HG02870 (cell line): ENCODE data around the gene PCDHGA12.
A peak's percentile ranks its signal among the peaks of the same experiment; 100 is the strongest.
"Not testable (repeated sequence)": the region's sequence is repeated elsewhere in the genome, so short reads cannot be mapped to it uniquely, and the experiment has no call there.

Source experiments
- ATAC-seq: cut with Tn5 transposase; IDR thresholded peaks from one replicate; pipeline ENCODE4 v1.9.1; 2021; ENCODE audit warnings: mild to moderate bottlenecking, moderate library complexity; ENCODE audit not compliant: unreplicated experiment

Gene PCDHGA12

GRCh38 chr5:141430332-141431113, at the start of gene PCDHGA12:
Gene PCDHGA12 (plus strand): TSS chr5:141430507. CDS start chr5:141430760, 253 bp downstream.
- ATAC-seq = peak; percentile 83

- ATAC-seq = no peak
Observed at GRCh38 chr5:141382469-141383294, 47.6 kb upstream of the PCDHGA12 start, which contains the start of gene PCDHGA7. Gene PCDHGA7 (plus strand): TSS chr5:141382742. CDS start chr5:141382900, 158 bp downstream.

- ATAC-seq = no peak
Observed at GRCh38 chr5:141383345-141383744, 47.0 kb upstream of the PCDHGA12 start.

GRCh38 chr5:141384471-141385267, 45.6 kb upstream of the PCDHGA12 start:
- no peak for ATAC-seq

- ATAC-seq = not testable (repeated sequence)
Observed at GRCh38 chr5:141387557-141388311, 42.6 kb upstream of the PCDHGA12 start, which contains the start of gene PCDHGB4. Gene PCDHGB4 (plus strand): TSS chr5:141387698. CDS start chr5:141387885, 187 bp downstream.

DNA sequence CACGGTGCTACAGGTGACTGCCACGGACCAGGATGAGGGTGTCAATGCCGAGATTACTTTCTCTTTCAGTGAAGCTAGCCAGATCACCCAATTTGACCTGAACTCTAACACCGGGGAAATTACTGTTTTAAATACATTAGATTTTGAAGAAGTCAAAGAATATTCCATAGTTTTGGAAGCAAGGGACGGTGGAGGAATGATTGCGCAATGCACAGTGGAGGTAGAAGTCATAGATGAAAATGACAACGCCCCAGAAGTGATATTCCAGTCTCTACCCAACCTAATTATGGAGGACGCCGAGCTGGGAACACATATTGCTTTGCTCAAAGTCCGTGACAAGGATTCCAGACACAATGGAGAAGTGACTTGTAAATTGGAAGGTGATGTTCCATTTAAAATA, 41.6 kb upstream of the PCDHGA12 start:
- no peak for ATAC-seq

- ATAC-seq = no peak
Observed at GRCh38 chr5:141389153-141390042, 40.9 kb upstream of the PCDHGA12 start.

DNA sequence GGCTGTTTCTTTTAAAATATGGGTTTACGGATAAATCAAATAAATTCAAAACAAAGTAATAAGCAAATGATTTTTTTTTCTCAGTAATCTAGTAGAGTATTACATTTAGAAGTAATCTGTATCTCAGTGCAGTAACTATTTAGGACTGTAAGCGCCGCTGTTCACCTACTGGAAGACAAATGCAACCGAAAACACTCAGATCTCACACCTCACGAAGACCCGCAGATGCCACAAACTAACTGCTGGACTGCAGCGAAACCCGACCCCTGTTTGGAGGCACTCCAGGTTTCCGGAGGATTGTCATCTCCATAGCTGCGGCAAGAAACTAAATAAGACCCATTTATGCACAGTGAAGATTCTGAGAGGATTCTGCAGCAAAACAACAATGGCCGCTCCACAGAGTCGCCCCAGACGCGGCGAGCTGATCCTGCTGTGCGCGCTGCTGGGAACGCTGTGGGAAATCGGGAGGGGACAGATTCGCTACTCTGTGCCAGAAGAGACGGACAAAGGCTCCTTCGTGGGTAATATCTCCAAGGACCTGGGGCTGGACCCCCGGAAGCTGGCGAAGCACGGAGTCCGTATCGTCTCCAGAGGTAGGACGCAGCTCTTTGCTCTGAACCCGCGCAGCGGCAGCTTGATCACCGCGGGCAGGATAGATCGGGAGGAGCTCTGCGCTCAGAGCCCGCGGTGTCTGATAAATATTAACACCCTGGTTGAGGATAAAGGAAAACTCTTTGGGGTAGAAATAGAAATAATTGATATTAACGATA, 37.7 kb upstream of the PCDHGA12 start, which contains the start of gene PCDHGA8:
Gene PCDHGA8, plus strand, starts transcription at position 205 of the 770 bp plus-strand sequence. Its CDS starts 181 bp downstream, at position 386.
- ATAC-seq = no peak

DNA sequence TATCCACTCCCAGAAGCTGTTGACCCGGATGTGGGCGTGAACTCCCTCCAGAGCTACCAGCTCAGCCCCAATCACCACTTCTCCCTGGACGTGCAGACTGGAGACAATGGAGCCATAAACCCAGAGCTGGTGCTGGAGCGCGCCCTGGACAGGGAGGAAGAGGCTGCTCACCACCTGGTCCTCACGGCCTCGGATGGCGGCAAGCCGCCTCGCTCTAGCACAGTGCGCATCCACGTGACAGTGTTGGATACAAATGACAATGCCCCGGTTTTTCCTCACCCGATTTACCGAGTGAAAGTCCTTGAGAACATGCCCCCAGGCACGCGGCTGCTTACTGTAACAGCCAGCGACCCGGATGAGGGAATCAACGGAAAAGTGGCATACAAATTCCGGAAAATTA, 37.0 kb upstream of the PCDHGA12 start:
- no peak for ATAC-seq

DNA sequence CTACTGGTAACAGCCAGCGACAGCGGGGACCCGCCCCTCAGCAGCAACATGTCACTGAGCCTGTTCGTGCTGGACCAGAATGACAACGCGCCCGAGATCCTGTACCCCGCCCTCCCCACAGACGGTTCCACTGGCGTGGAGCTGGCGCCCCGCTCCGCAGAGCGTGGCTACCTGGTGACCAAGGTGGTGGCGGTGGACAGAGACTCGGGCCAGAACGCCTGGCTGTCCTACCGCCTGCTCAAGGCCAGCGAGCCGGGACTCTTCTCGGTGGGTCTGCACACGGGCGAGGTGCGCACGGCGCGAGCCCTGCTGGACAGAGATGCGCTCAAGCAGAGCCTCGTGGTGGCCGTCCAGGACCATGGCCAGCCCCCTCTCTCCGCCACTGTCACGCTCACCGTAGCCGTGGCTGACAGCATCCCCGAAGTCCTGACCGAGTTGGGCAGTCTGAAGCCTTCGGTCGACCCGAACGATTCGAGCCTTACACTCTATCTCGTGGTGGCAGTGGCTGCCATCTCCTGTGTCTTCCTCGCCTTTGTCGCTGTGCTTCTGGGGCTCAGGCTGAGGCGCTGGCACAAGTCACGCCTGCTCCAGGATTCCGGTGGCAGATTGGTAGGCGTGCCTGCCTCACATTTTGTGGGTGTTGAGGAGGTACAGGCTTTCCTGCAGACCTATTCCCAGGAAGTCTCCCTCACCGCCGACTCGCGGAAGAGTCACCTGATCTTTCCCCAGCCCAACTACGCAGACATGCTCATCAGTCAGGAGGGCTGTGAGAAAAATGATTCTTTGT, 35.7 kb upstream of the PCDHGA12 start:
- ATAC-seq = not testable (repeated sequence)

DNA sequence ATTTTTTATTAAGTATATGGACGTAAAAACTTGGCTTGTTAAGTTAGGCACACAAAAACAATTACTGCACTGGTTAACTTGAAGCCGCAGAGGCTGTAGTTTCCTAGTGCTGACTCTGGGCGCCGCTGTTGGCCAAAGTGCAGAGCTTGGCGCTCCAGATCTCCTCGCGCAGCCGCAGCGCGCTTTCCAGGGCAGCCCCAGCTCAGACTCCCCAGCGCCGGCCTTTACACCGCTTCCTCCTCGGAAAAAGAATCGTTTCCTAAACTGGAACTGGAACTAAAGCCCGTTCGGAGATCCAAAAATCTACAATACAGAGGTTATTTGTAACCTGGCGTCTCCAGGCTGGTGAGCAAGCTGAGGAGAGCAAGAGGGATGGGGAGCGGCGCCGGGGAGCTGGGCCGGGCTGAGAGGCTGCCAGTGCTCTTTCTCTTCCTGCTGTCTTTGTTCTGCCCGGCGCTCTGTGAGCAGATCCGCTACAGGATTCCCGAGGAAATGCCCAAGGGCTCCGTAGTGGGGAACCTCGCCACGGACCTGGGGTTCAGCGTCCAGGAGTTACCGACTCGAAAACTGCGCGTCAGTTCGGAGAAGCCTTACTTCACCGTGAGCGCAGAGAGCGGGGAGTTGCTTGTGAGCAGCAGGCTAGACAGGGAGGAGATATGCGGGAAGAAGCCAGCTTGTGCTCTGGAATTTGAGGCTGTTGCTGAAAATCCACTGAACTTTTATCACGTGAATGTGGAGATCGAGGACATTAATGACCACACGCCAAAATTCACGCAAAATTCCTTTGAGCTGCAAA, 32.4 kb upstream of the PCDHGA12 start, which contains the start of gene PCDHGB5:
Gene PCDHGB5, plus strand, starts transcription at position 192 of the 796 bp plus-strand sequence. Its CDS starts 181 bp downstream, at position 373.
- peak; percentile 84 for ATAC-seq

DNA sequence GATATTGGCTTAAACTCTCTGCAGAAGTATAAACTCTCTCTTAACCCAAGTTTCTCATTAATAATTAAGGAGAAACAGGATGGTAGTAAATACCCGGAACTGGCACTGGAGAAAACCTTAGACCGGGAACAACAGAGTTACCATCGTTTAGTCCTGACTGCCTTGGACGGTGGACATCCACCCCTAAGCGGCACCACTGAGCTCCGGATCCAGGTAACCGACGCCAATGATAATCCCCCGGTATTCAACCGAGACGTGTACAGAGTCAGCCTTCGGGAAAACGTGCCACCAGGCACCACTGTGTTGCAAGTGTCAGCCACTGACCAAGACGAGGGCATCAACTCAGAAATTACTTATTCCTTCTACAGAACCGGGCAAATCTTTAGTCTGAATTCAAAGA, 31.7 kb upstream of the PCDHGA12 start:
- no peak for ATAC-seq

GRCh38 chr5:141399555-141400258, 30.6 kb upstream of the PCDHGA12 start:
- ATAC-seq = no peak

GRCh38 chr5:141402553-141403243, 27.6 kb upstream of the PCDHGA12 start, which contains the start of gene PCDHGA9:
Gene PCDHGA9 (plus strand): TSS chr5:141402778. CDS start chr5:141402953, 175 bp downstream.
- ATAC-seq = no peak

DNA sequence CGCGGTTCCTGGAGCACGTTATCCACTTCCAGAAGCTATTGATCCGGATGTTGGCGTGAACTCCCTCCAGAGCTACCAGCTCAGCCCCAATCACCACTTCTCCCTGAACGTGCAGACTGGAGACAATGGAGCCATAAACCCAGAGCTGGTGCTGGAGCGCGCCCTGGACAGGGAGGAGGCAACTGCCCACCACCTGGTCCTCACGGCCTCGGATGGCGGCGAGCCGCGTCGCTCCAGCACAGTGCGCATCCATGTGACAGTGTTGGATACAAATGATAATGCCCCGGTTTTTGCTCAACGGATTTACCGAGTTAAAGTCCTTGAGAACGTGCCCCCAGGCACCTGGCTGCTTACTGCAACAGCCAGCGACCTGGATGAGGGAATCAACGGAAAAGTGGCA, 26.9 kb upstream of the PCDHGA12 start:
- no peak for ATAC-seq
